Ovary (tissue), 3 donors: ENCODE results near the gene METTL5.

Experiments
- POLR2A ChIP-seq: fragments of 450-650 bp; IDR thresholded peaks from one replicate; pipeline ENCODE4 v1.6.1; 2017; ENCODE audit warnings: antibody characterized with exemption, mild to moderate bottlenecking, moderate library complexity
- TF ChIP-seq, protein P1 (sequence below), 3 donors: fragments of 450-650 bp in 2 of 3; fragments of 200-600 bp in 1 of 3; IDR thresholded peaks; one replicate each; pipeline versions ENCODE4 v1.5.1 to v1.8.0; 2016 to 2022; ENCODE audit warnings: antibody characterized with exemption in 3 of 3, mild to moderate bottlenecking in 1 of 3
- donor health status: DM: no; HTN: no; CAD: no.

DNA sequence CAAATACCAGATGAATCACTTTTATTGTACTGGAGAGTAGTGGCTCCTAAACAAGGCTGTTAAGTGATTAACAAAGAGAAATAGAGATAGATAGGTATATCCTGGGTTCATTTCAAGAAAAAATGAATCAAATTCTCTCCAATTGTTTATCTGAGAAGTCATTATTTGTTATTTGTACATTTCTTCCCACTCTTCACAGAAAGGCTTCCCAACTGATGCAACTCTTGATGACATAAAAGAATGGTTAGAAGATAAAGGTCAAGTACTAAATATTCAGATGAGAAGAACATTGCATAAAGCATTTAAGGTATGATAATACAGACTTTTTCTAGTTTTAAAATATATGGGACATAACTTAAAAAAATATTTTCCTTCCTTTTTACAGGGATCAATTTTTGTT, 18.1 kb downstream of the METTL5 start:
- TF ChIP-seq POLR2A, result no peak
- TF ChIP-seq, protein P1, sequence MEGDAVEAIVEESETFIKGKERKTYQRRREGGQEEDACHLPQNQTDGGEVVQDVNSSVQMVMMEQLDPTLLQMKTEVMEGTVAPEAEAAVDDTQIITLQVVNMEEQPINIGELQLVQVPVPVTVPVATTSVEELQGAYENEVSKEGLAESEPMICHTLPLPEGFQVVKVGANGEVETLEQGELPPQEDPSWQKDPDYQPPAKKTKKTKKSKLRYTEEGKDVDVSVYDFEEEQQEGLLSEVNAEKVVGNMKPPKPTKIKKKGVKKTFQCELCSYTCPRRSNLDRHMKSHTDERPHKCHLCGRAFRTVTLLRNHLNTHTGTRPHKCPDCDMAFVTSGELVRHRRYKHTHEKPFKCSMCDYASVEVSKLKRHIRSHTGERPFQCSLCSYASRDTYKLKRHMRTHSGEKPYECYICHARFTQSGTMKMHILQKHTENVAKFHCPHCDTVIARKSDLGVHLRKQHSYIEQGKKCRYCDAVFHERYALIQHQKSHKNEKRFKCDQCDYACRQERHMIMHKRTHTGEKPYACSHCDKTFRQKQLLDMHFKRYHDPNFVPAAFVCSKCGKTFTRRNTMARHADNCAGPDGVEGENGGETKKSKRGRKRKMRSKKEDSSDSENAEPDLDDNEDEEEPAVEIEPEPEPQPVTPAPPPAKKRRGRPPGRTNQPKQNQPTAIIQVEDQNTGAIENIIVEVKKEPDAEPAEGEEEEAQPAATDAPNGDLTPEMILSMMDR (IDR thresholded peaks at IDR 0.05), result no peak
